Measurements from ENCODE around the gene RBM26. TPM values are rescaled to one million over a fixed set of nuclear protein-coding genes. Genes with fewer than 3 reads are reported as not detected.
"Not testable (repeated sequence)": the region's sequence is repeated elsewhere in the genome, so short reads cannot be mapped to it uniquely, and the experiment has no call there.

The RBM26 gene
- total RNA-seq, 1 donor from 2014 or later: 42.0 TPM

DNA sequence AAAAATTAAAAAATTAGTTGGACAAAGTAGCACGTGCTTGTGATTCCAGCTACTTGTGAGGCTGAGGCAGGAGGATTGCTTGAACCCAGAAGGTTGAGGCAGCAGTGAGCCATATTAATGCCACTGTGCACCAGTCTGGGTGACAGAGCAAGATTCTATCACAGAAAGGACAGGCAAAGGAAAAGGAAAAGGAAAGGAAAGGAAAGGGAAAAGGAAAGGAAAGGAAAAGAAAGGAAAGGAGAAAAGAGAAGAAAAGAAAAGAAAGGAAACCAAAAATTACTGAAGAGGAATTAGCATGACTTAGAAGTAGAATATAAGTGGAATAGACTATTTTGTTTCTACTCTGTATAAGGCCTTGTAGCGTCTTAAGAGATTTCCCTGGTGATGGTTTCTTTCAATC lies 122.3 kb downstream of the RBM26 start:
- Histone ChIP-seq H3K27ac (peak overlapping the region; percentile 11), H3K9me3 (no peaks in the 10 kb centered on the region), H3K27me3 (no peaks in the 10 kb centered on the region), H3K4me1 (no peaks in the 10 kb centered on the region), H3K36me3 (no peaks in the 10 kb centered on the region), H3K4me3 (no peak overlapping the region)
- DNase-seq (no peak), ATAC-seq (no peak)
- intact Hi-C loops (cut with DNase I): no loop called here
- TF ChIP-seq, protein P1, sequence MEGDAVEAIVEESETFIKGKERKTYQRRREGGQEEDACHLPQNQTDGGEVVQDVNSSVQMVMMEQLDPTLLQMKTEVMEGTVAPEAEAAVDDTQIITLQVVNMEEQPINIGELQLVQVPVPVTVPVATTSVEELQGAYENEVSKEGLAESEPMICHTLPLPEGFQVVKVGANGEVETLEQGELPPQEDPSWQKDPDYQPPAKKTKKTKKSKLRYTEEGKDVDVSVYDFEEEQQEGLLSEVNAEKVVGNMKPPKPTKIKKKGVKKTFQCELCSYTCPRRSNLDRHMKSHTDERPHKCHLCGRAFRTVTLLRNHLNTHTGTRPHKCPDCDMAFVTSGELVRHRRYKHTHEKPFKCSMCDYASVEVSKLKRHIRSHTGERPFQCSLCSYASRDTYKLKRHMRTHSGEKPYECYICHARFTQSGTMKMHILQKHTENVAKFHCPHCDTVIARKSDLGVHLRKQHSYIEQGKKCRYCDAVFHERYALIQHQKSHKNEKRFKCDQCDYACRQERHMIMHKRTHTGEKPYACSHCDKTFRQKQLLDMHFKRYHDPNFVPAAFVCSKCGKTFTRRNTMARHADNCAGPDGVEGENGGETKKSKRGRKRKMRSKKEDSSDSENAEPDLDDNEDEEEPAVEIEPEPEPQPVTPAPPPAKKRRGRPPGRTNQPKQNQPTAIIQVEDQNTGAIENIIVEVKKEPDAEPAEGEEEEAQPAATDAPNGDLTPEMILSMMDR (IDR thresholded peaks at IDR 0.05): no peak

GRCh38 chr13:79282976-79283375 lies 123.1 kb downstream of the RBM26 start:
- Histone ChIP-seq H3K27ac (peak overlapping the region; percentile 11), H3K4me3 (no peak overlapping the region), H3K9me3 (no peaks in the 10 kb centered on the region), H3K27me3 (no peaks in the 10 kb centered on the region), H3K36me3 (no peaks in the 10 kb centered on the region), H3K4me1 (no peaks in the 10 kb centered on the region)
- no peak for DNase-seq
- TF ChIP-seq, protein P1 (IDR thresholded peaks at IDR 0.05): no peak
- intact Hi-C loops (cut with DNase I): no loop called here
- ATAC-seq: peak; percentile 86

GRCh38 chr13:79282508-79282907 lies 123.5 kb downstream of the RBM26 start:
- H3K9me3 ChIP-seq: no peaks in the 10 kb centered on the region
- no peak overlapping the region for H3K4me3 ChIP-seq
- intact Hi-C loops (cut with DNase I): no loop called here
- H3K4me1 ChIP-seq: no peaks in the 10 kb centered on the region
- no peaks in the 10 kb centered on the region for H3K36me3 ChIP-seq
- TF ChIP-seq, protein P1 (IDR thresholded peaks at IDR 0.05): no peak
- H3K27ac ChIP-seq: no peak overlapping the region
- ATAC-seq: no peak
- DNase-seq: no peak
- no peaks in the 10 kb centered on the region for H3K27me3 ChIP-seq

DNA sequence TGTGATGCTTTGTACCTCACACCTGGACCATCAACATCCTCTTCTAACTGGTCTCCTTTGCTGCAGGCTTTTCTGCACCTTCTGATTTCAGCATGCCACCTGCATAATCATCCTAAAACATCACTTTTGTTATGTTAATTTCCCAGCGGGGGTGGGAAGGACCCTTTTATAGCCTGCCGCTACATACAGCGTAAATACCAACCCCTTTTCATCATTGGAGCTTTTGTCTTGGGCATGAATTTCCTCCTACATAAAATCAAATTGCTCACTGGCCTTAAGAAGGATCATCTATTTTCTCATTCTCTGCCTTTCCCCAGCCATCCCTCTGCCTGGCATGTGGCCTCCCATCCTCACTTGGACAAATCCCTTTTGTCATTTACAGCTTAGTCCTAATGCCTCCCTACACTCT lies 124.7 kb downstream of the RBM26 start:
- Histone ChIP-seq H3K4me3 (no peak overlapping the region), H3K36me3 (no peaks in the 10 kb centered on the region), H3K27ac (no peak overlapping the region), H3K9me3 (no peaks in the 10 kb centered on the region), H3K4me1 (no peaks in the 10 kb centered on the region), H3K27me3 (no peaks in the 10 kb centered on the region)
- intact Hi-C loops (cut with DNase I): no loop called here
- TF ChIP-seq, protein P1 (IDR thresholded peaks at IDR 0.05): no peak
- no peak for DNase-seq
- no peak for ATAC-seq

DNA sequence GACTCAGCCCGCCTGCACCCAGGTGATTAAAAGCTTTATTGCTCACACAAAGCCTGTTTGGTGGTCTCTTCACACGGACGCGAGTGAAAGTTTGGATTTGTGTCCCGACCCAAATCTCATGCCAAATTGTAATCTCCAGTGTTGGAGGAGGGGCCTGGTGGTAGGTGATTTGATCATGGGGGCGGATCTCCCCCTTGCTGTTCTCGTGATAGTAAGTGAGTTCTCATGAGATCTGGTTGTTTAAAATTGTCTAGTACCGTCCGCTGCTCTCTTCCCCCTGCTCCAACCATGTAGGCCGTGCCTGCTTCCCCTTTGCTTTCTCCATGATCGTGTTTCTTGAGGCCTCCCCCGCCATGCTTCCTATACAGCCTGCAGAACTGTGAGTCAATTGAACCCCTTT lies 126.3 kb downstream of the RBM26 start:
- DNase-seq; intact Hi-C loops (cut with DNase I); H3K36me3 ChIP-seq; H3K4me3 ChIP-seq; H3K4me1 ChIP-seq; H3K9me3 ChIP-seq; H3K27ac ChIP-seq; H3K27me3 ChIP-seq; ATAC-seq: not testable (repeated sequence)

- intact Hi-C loops (cut with DNase I): no loop called here
- ATAC-seq (peak; percentile 67), DNase-seq (no peak)
- H3K27me3 ChIP-seq: no peaks in the 10 kb centered on the region
- no peaks in the 10 kb centered on the region for H3K9me3 ChIP-seq
- H3K36me3 ChIP-seq: no peaks in the 10 kb centered on the region
- H3K27ac ChIP-seq: no peak overlapping the region
- TF ChIP-seq, protein P1 (IDR thresholded peaks at IDR 0.05): no peak
- no peaks in the 10 kb centered on the region for H3K4me1 ChIP-seq
- no peak overlapping the region for H3K4me3 ChIP-seq
Observed at GRCh38 chr13:79273045-79273444, 133.0 kb downstream of the RBM26 start.

Data from upper lobe of right lung (tissue), 1 donor.